ENCODE results near the gene LYPD6B. TPM values are rescaled to one million over a fixed set of nuclear protein-coding genes. Genes with fewer than 3 reads are reported as not detected.

The LYPD6B gene
- total and polyA plus RNA-seq, 4 donors: 0.13 to 0.59 (median 0.14) TPM

DNA sequence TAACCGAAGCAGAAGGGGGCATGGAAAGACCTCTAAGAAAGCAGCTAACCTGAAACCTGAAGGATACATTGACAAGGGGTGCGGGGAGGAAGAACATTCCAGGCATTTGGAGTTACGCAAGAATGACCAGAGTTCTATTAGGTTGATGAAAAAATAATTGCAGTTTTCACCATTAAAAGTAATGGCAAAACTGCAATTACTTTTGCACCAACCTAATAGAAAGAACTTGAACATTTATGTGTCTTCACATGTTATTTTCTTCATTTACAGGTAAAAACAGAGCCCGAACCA, 110.5 kb downstream of the LYPD6B start:
- no peaks in the 10 kb centered on the region for H3K9me3 ChIP-seq (ENCODE audit: control insufficient read depth in 4 of 4, low read length in 3 of 4)
- DNase-seq (ENCODE audit: low spot score): no peak
- no peak overlapping the region for H3K4me3 ChIP-seq (ENCODE audit: low read depth in 1 of 3, low read length in 3 of 3)
- H3K36me3 ChIP-seq (ENCODE audit: control insufficient read depth in 4 of 4, insufficient read depth in 3 of 4, low read depth in 1 of 4, low read length in 3 of 4): no peaks in the 10 kb centered on the region
- H3K9ac ChIP-seq (ENCODE audit: low read depth in 1 of 2, low read length in 2 of 2): no peak overlapping the region
- H3K27ac ChIP-seq (ENCODE audit: low read depth in 1 of 2, low read length in 2 of 2): no peak overlapping the region
- TF ChIP-seq JUND (IDR thresholded peaks at IDR 0.05) (no peak), HNF4A (conservative IDR thresholded peaks at IDR 0.05) (no peak), SP1 (IDR thresholded peaks at IDR 0.05) (no peak)
- TF ChIP-seq, protein P1, sequence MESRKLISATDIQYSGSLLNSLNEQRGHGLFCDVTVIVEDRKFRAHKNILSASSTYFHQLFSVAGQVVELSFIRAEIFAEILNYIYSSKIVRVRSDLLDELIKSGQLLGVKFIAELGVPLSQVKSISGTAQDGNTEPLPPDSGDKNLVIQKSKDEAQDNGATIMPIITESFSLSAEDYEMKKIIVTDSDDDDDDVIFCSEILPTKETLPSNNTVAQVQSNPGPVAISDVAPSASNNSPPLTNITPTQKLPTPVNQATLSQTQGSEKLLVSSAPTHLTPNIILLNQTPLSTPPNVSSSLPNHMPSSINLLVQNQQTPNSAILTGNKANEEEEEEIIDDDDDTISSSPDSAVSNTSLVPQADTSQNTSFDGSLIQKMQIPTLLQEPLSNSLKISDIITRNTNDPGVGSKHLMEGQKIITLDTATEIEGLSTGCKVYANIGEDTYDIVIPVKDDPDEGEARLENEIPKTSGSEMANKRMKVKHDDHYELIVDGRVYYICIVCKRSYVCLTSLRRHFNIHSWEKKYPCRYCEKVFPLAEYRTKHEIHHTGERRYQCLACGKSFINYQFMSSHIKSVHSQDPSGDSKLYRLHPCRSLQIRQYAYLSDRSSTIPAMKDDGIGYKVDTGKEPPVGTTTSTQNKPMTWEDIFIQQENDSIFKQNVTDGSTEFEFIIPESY (IDR thresholded peaks at IDR 0.05): no peak
- TF ChIP-seq, protein P2, sequence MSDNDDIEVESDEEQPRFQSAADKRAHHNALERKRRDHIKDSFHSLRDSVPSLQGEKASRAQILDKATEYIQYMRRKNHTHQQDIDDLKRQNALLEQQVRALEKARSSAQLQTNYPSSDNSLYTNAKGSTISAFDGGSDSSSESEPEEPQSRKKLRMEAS (IDR thresholded peaks at IDR 0.05): no peak
- peaks cover 0 to 8% (median 0%) of the 10 kb centered on the region in 4 donors for H3K27me3 ChIP-seq (ENCODE audit: control insufficient read depth in 4 of 4, insufficient read depth in 4 of 4, low read length in 3 of 4)
- WGBS: 84% methylated on average over 4 of the region's 4 CpGs
- H3K4me1 ChIP-seq (ENCODE audit: control insufficient read depth in 4 of 4, insufficient read depth in 4 of 4, low read length in 3 of 4): no peaks in the 10 kb centered on the region

DNA sequence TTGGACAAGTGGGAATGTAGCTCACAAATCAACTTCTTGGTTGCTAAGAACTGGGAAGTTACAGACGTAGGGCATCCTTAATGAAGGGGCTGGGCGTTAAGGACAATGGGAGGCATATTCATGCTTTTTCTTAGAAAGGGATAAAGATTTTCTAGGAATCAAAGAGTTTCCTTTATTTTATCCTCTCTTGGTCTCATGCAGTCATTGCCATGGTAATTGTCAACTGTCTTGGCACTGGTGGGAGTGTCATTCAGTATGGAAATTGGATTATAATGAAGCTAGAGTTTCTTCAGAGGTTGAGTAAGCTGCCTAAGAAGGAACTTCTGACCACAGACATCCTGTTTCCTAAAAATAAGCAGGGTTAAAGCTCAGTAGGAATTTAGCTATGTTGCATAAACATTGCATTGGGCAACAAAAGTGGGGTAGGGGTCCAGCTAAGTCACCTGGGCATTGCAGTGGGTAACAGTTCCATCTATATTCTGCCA, 114.0 kb downstream of the LYPD6B start:
- no peak overlapping the region for H3K27ac ChIP-seq (ENCODE audit: low read depth in 1 of 2, low read length in 2 of 2)
- H3K4me3 ChIP-seq (ENCODE audit: low read depth in 1 of 3, low read length in 3 of 3): no peak overlapping the region
- WGBS: 23% methylated on average over 2 of the region's 2 CpGs
- H3K27me3 ChIP-seq (ENCODE audit: control insufficient read depth in 4 of 4, insufficient read depth in 4 of 4, low read length in 3 of 4): no peaks in the 10 kb centered on the region
- no peaks in the 10 kb centered on the region for H3K36me3 ChIP-seq (ENCODE audit: control insufficient read depth in 4 of 4, insufficient read depth in 3 of 4, low read depth in 1 of 4, low read length in 3 of 4)
- H3K9ac ChIP-seq (ENCODE audit: low read depth in 1 of 2, low read length in 2 of 2): no peak overlapping the region
- H3K9me3 ChIP-seq (ENCODE audit: control insufficient read depth in 4 of 4, low read length in 3 of 4): no peaks in the 10 kb centered on the region
- no peaks in the 10 kb centered on the region for H3K4me1 ChIP-seq (ENCODE audit: control insufficient read depth in 4 of 4, insufficient read depth in 4 of 4, low read length in 3 of 4)
- DNase-seq (ENCODE audit: low spot score): no peak
- TF ChIP-seq, protein P3, sequence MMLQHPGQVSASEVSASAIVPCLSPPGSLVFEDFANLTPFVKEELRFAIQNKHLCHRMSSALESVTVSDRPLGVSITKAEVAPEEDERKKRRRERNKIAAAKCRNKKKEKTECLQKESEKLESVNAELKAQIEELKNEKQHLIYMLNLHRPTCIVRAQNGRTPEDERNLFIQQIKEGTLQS (IDR thresholded peaks at IDR 0.05): no peak
- TF ChIP-seq, protein P1 (IDR thresholded peaks at IDR 0.05): no peak
- TF ChIP-seq RXRA (IDR thresholded peaks at IDR 0.05) (no peak), YY1 (IDR thresholded peaks at IDR 0.05) (no peak), TAF1 (conservative IDR thresholded peaks at IDR 0.05) (no peak), HNF4G (IDR thresholded peaks at IDR 0.05) (no peak), EGR1 (IDR thresholded peaks at IDR 0.05; ENCODE audit: low read depth in 2 of 2) (no peak), JUND (IDR thresholded peaks at IDR 0.05) (no peak), NR2F2 (IDR thresholded peaks at IDR 0.05) (no peak), FOXA1 (IDR thresholded peaks at IDR 0.05) (no peak), RAD21 (IDR thresholded peaks at IDR 0.05) (no peak), SP1 (IDR thresholded peaks at IDR 0.05) (no peak)
- TF ChIP-seq, protein P2 (IDR thresholded peaks at IDR 0.05): no peak
